Esophagus muscularis mucosa (tissue), 4 donors: ENCODE measurements around the gene DAG1. TPM values are rescaled to one million over a fixed set of nuclear protein-coding genes. Genes with fewer than 3 reads are reported as not detected.
"Not testable (repeated sequence)": the region's sequence is repeated elsewhere in the genome, so short reads cannot be mapped to it uniquely, and the experiment has no call there.

ENCODE experiments used
- DNase-seq: peaks from one replicate; pipeline ENCODE4 v3.0.0-alpha.2; 2017; ENCODE audit errors: extremely low spot score
- H3K27ac ChIP-seq, 4 donors: fragments of 200-600 bp; sonication (generic); replicated peaks in 1 of 4; 1 replicate in 3 of 4; 2 replicates in 1 of 4; pipeline ENCODE4 v1.5.1; 2016 to 2019; ENCODE audit warnings: mild to moderate bottlenecking in 1 of 4
- H3K27me3 ChIP-seq, 4 donors: fragments of 200-600 bp; sonication (generic); one replicate each; pipeline versions ENCODE4 v1.5.1 to v1.6.0; 2016 to 2019
- H3K36me3 ChIP-seq, 4 donors: fragments of 200-600 bp; sonication (generic); one replicate each; pipeline ENCODE4 v1.5.1; 2016 to 2019
- H3K4me1 ChIP-seq, 4 donors: fragments of 200-600 bp; sonication (generic); one replicate each; pipeline ENCODE4 v1.5.1; 2016 to 2019
- H3K4me3 ChIP-seq, 4 donors: fragments of 200-600 bp; sonication (generic); 1 replicate in 2 of 4; 2 replicates in 2 of 4; pipeline ENCODE4 v1.5.1; 2016 to 2019; ENCODE audit warnings: mild to moderate bottlenecking in 4 of 4, moderate library complexity in 1 of 4
- H3K9me3 ChIP-seq, 4 donors: fragments of 200-600 bp; sonication (generic); 1 replicate in 3 of 4; 2 replicates in 1 of 4; pipeline ENCODE4 v1.5.1; 2016 to 2019
- CTCF ChIP-seq, 3 experiments: fragments of 200-600 bp in 2 of 3; fragments of 450-650 bp in 1 of 3; sonication (generic) in 2 of 3; IDR thresholded peaks; one replicate each; pipeline ENCODE4 v1.5.1; 2017 to 2019; ENCODE audit warnings: antibody characterized with exemption in 3 of 3, mild to moderate bottlenecking in 2 of 3, moderate library complexity in 1 of 3
- EP300 ChIP-seq: sonication (generic); formaldehyde crosslinking; IDR thresholded peaks from one replicate; pipeline ENCODE4 v1.6.1; 2017; ENCODE audit warnings: antibody characterized with exemption
- POLR2A ChIP-seq: fragments of 450-650 bp; IDR thresholded peaks from one replicate; pipeline ENCODE4 v1.6.1; 2017; ENCODE audit warnings: antibody characterized with exemption, moderate library complexity, mild to moderate bottlenecking, low read depth
- POLR2AphosphoS5 ChIP-seq, 2 donors: sonication (generic); formaldehyde crosslinking; IDR thresholded peaks; one replicate each; pipeline ENCODE4 v1.6.1; 2017; ENCODE audit warnings: antibody characterized with exemption in 2 of 2
- WGBS: methylation state at CpG from one replicate; pipeline ENCODE4 v1.1.5; 2018; 5-methylcytosine and 5-hydroxymethylcytosine counted together
- intact Hi-C: fragments of 100-400 bp; cut with DNase I; formaldehyde crosslinking; loops from one replicate; pipeline ENCODE4 v1.15.1; 2023
- total RNA-seq, 4 donors: library from RNA; depleted of rRNA; stranded (reverse); fragments of >200 nt; gene quantifications; one replicate each; pipeline versions ENCODE4 v1.1.0 to v1.2.1, GENCODE V29; 2016

DAG1 gene
- total RNA-seq, 4 donors from 2014 or later = 89.3 to 190 (median 135) TPM

GRCh38 chr3:49493901-49494300 lies 23.8 kb downstream of the DAG1 start:
- Histone ChIP-seq H3K4me3 (no peak overlapping the region), H3K27me3 (no peaks in the 10 kb centered on the region), H3K4me1 (peaks cover 7 to 54% (median 41%) of the 10 kb centered on the region in 4 donors), H3K27ac (peak overlapping the region in 3 of 4 donors; percentile 36 to 47 (median 41)), H3K36me3 (peaks cover 0 to 27% (median 16%) of the 10 kb centered on the region in 4 donors), H3K9me3 (no peaks in the 10 kb centered on the region)
- 62% methylated on average over 2 of the region's 2 CpGs for WGBS
- intact Hi-C loops = no loop called here
- no peak for DNase-seq
- TF ChIP-seq CTCF (IDR thresholded peaks at IDR 0.05) = no peak
- TF ChIP-seq POLR2A = no peak
- TF ChIP-seq POLR2AphosphoS5 (IDR thresholded peaks at IDR 0.05) = no peak
- no peak for TF ChIP-seq EP300

GRCh38 chr3:49495023-49495422 lies 25.0 kb downstream of the DAG1 start:
- Histone ChIP-seq H3K27ac (peak overlapping the region in 2 of 4 donors; percentile 36 to 41), H3K36me3 (peaks cover 0 to 16% (median 10%) of the 10 kb centered on the region in 4 donors), H3K9me3 (no peaks in the 10 kb centered on the region), H3K4me1 (peaks cover 12 to 64% (median 50%) of the 10 kb centered on the region in 4 donors), H3K4me3 (no peak overlapping the region), H3K27me3 (no peaks in the 10 kb centered on the region)
- TF ChIP-seq EP300 (no peak), CTCF (IDR thresholded peaks at IDR 0.05) (no peak), POLR2AphosphoS5 (IDR thresholded peaks at IDR 0.05) (no peak), POLR2A (no peak)
- DNase-seq = no peak
- intact Hi-C loops = no loop called here

DNA sequence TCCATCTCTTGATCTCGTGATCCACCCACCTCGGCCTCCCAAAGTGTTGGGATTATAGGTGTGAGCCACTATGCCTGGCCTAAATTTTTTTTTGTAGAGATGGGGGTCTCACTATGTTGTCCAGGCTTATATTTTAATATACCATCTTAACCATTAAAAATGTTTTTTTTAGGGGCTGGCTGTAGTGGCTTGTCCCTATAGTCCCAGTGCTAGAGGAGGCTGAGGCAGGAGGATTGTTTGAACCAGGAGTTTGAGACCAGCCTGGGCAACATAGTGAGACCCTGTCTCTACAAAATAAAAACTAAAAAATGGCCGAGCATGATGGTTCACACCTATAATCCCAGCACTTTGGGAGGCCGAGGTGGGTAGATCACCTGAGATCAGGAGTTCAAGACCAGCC lies 26.8 kb downstream of the DAG1 start:
- H3K27me3 ChIP-seq, H3K27ac ChIP-seq, H3K9me3 ChIP-seq, DNase-seq, intact Hi-C loops, H3K4me3 ChIP-seq: not testable (repeated sequence)
- peaks cover 25 to 82% (median 68%) of the 10 kb centered on the region in 4 donors for H3K4me1 ChIP-seq
- peaks cover 0 to 15% (median 9%) of the 10 kb centered on the region in 4 donors for H3K36me3 ChIP-seq
- WGBS = 94% methylated on average over 4 of the region's 4 CpGs

GRCh38 chr3:49497606-49498005 lies 27.5 kb downstream of the DAG1 start:
- no peak for DNase-seq
- intact Hi-C loops = no loop called here
- Histone ChIP-seq H3K4me1 (peaks cover 26 to 83% (median 70%) of the 10 kb centered on the region in 4 donors), H3K9me3 (no peaks in the 10 kb centered on the region), H3K27ac (peak overlapping the region in 3 of 4 donors; percentile 12 to 55 (median 33)), H3K4me3 (no peak overlapping the region), H3K27me3 (no peaks in the 10 kb centered on the region), H3K36me3 (peaks cover 0 to 10% (median 9%) of the 10 kb centered on the region in 4 donors)
- TF ChIP-seq POLR2A (no peak), EP300 (no peak), POLR2AphosphoS5 (IDR thresholded peaks at IDR 0.05) (no peak), CTCF (IDR thresholded peaks at IDR 0.05) (no peak)
- WGBS = 92% methylated on average over 4 of the region's 4 CpGs

DNA sequence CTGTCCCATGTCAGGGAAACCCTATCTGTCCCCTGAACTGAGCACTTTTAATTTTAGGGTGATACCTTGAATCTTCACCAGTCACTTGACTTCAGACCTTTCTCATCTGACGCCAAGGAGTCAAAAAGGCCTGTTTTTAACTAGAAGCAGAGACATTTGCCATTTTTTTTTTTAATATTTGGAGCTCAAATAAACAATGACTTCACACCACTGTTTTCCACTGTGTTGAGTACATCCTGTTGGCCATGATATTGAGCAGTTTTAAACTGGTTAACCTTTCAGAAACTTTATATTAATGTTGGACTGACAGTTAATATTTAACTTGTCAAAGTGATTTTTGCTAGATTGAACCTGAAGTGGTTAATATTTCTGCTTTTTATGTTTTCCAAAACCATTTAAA lies 28.2 kb downstream of the DAG1 start:
- 53% methylated on average over 1 of the region's 1 CpG for WGBS
- Histone ChIP-seq H3K9me3 (no peaks in the 10 kb centered on the region), H3K4me3 (no peak overlapping the region), H3K4me1 (peaks cover 26 to 83% (median 70%) of the 10 kb centered on the region in 4 donors), H3K36me3 (peaks cover 0 to 7% (median 5%) of the 10 kb centered on the region in 4 donors), H3K27me3 (no peaks in the 10 kb centered on the region), H3K27ac (peak overlapping the region in 3 of 4 donors; percentile 12 to 55 (median 33))
- intact Hi-C loops = no loop called here
- no peak for DNase-seq
- TF ChIP-seq POLR2A = no peak

DNA sequence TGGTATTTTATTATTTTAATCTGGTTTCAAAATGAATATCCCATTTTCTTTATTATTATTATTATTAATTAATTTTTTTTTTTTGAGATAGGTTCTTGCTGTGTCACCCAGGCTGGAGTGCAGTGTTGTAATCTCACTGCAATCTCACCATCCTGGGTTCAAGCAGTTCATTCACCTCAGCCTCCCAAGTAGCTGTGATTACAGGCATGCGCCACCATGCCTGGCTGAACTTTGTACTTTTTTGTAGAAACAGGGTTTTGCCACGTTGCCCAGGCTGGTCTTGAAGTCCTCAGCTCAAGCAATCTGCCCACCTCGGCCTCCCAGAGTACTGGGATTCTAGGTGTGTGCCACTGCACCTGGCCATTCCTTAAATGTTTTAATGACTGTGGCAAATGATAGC lies 28.6 kb downstream of the DAG1 start:
- H3K4me3 ChIP-seq = no peak overlapping the region
- peaks cover 0 to 2% (median 1%) of the 10 kb centered on the region in 4 donors for H3K36me3 ChIP-seq
- H3K4me1 ChIP-seq = peaks cover 26 to 79% (median 66%) of the 10 kb centered on the region in 4 donors
- H3K27ac ChIP-seq = peak overlapping the region in 1 of 4 donors; percentile 55
- WGBS = 85% methylated on average over 3 of the region's 3 CpGs
- H3K27me3 ChIP-seq = no peaks in the 10 kb centered on the region
- no peaks in the 10 kb centered on the region for H3K9me3 ChIP-seq
- no peak for TF ChIP-seq EP300
- TF ChIP-seq POLR2AphosphoS5 (IDR thresholded peaks at IDR 0.05) = no peak
- no peak for TF ChIP-seq POLR2A
- TF ChIP-seq CTCF (IDR thresholded peaks at IDR 0.05) = no peak
- DNase-seq = no peak
- intact Hi-C loops = no loop called here
